ENCODE results near the gene CRYZ.
"Not testable (repeated sequence)": the region's sequence is repeated elsewhere in the genome, so short reads cannot be mapped to it uniquely, and the experiment has no call there.

CRYZ gene

GRCh38 chr1:74771913-74772515 lies 39.2 kb upstream of the CRYZ start:
- DNase-seq (ENCODE audit: extremely low read depth, low read depth): peak; percentile 50

GRCh38 chr1:74767490-74767889 lies 34.6 kb upstream of the CRYZ start:
- TF ChIP-seq CTCF (IDR thresholded peaks at IDR 0.05; ENCODE audit: low read depth, low read length): peak; percentile 13
- no peak for DNase-seq (ENCODE audit: extremely low read depth, low read depth)

More at GRCh38 chr1:74771913-74772515, 39.2 kb upstream of the CRYZ start:
- peak; percentile 64 for TF ChIP-seq CTCF (IDR thresholded peaks at IDR 0.05; ENCODE audit: low read depth, low read length)

- no peak for DNase-seq (ENCODE audit: extremely low read depth, low read depth)
- no peak for TF ChIP-seq CTCF (IDR thresholded peaks at IDR 0.05; ENCODE audit: low read depth, low read length)
These were observed 33.7 kb upstream of the CRYZ start for GRCh38 chr1:74766579-74766978.

- no peak for DNase-seq (ENCODE audit: extremely low read depth, low read depth)
- no peak for TF ChIP-seq CTCF (IDR thresholded peaks at IDR 0.05; ENCODE audit: low read depth, low read length)
These were observed 31.0 kb upstream of the CRYZ start for GRCh38 chr1:74763807-74764206.

- DNase-seq (ENCODE audit: extremely low read depth, low read depth): not testable (repeated sequence)
These were observed 23.8 kb upstream of the CRYZ start for GRCh38 chr1:74756650-74757049.

DNA sequence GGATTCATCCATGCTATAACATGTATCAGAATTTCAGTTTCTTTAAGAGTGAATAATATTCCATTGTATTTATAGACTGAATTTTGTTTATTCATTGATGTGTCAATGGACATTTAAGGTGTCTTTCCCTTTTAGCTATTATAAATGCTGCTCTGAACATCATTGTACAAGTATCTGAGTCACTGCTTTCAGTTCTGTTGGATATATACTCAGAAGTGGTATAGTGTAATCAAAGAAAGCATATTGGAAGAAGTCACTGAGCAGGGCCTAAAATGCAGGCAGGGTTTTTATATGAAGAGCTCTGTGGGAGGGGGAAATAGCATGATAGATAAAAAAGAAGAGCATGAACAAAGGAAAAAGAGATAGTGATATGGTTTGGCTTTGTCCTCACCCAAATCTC lies 22.6 kb upstream of the CRYZ start:
- no peak for DNase-seq (ENCODE audit: extremely low read depth, low read depth)
- TF ChIP-seq CTCF (IDR thresholded peaks at IDR 0.05; ENCODE audit: low read depth, low read length): no peak

GRCh38 chr1:74753104-74753503 lies 20.3 kb upstream of the CRYZ start:
- no peak for DNase-seq (ENCODE audit: extremely low read depth, low read depth)
- no peak for TF ChIP-seq CTCF (IDR thresholded peaks at IDR 0.05; ENCODE audit: low read depth, low read length)

DNA sequence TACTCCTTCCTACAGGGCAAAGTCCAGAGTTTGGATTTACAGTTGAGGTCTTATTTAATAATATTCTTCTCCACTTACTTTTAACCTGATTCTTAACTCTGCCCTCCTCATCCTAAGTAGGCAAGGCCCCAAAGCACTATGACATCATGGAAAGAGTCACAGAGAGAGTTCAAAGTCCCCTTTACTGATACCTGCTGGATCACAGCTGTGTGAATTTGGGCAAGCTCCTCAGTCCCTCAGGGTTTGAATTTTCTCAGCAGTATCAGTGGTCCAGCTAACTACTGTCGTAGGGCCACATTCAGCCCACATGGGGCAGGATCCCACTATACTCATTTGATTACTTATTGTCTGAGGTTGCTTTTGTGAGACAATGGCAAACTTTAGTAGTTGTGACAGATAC lies 16.1 kb upstream of the CRYZ start:
- no peak for DNase-seq (ENCODE audit: extremely low read depth, low read depth)
- no peak for TF ChIP-seq CTCF (IDR thresholded peaks at IDR 0.05; ENCODE audit: low read depth, low read length)

DNA sequence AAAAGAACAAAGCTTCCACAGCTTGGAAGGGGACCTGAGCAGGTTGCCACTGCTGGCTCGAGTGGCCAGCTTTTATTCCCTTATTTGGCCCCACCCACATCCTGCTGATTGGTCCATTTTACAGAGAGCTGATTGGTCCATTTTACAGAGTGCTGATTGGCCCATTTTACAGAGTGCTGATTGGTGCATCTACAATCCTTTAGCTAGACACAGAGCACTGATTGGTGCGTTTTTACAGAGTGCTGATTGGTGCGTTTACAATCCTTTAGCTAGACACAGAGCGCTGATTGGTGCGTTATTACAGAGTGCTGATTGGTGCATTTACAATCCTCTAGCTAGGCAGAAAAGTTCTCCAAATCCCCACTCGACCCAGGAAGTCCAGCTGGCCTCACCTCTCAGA lies 12.4 kb upstream of the CRYZ start:
- not testable (repeated sequence) for DNase-seq (ENCODE audit: extremely low read depth, low read depth)

GRCh38 chr1:74740307-74740980 lies 7.6 kb upstream of the CRYZ start:
- not testable (repeated sequence) for DNase-seq (ENCODE audit: extremely low read depth, low read depth)
